Astrocyte (in vitro differentiated cells and primary cell): ENCODE data around the gene ARHGAP12. TPM values are rescaled to one million over a fixed set of nuclear protein-coding genes. Genes with fewer than 3 reads are reported as not detected.

ENCODE experiments used
- DNase-seq: peaks from one replicate; pipeline ENCODE4 v3.0.0-alpha.2; 2010; ENCODE audit warnings: low read depth
- FAIRE-seq: peaks from 2 replicates; lab custom pipeline; 2011; peaks lifted over from hg19 to GRCh38; lab: Jason Lieb, UNC
- H2AFZ ChIP-seq: 2 replicates; pipeline ENCODE4 v1.6.0; 2012; ENCODE audit warnings: low read depth, low read length, inconsistent platforms
- H3K27ac ChIP-seq: 2 replicates; pipeline ENCODE4 v1.5.1; 2011; ENCODE audit warnings: low read depth, low read length, inconsistent platforms
- H3K27me3 ChIP-seq: 2 replicates; pipeline ENCODE4 v1.6.0; 2011; ENCODE audit warnings: low read length, inconsistent platforms; ENCODE audit not compliant: insufficient read depth
- H3K36me3 ChIP-seq: 2 replicates; pipeline ENCODE4 v1.5.1; 2011; ENCODE audit warnings: low read length, inconsistent platforms; ENCODE audit not compliant: insufficient read depth
- H3K4me1 ChIP-seq: 2 replicates; pipeline ENCODE4 v1.5.1; 2011; ENCODE audit warnings: low read length, inconsistent platforms; ENCODE audit not compliant: insufficient read depth
- H3K4me2 ChIP-seq: 2 replicates; pipeline ENCODE4 v1.6.0; 2012; ENCODE audit warnings: low read length, inconsistent platforms
- H3K4me3 ChIP-seq: 2 replicates; pipeline ENCODE4 v1.5.1; 2011; ENCODE audit warnings: low read depth, mild to moderate bottlenecking, low read length, inconsistent platforms; ENCODE audit not compliant: insufficient read depth
- H3K79me2 ChIP-seq: 2 replicates; pipeline ENCODE4 v1.6.0; 2012; ENCODE audit warnings: mild to moderate bottlenecking, low read length, inconsistent platforms; ENCODE audit not compliant: insufficient read depth
- H3K9ac ChIP-seq: 2 replicates; pipeline ENCODE4 v1.6.0; 2012; ENCODE audit warnings: mild to moderate bottlenecking, low read length, inconsistent platforms
- H3K9me3 ChIP-seq: 2 replicates; pipeline ENCODE4 v1.5.1; 2012; ENCODE audit warnings: low read depth, mild to moderate bottlenecking, low read length, inconsistent platforms; ENCODE audit not compliant: insufficient read depth
- H4K20me1 ChIP-seq: 2 replicates; pipeline ENCODE4 v1.6.0; 2012; ENCODE audit warnings: low read length, inconsistent platforms; ENCODE audit not compliant: insufficient read depth
- H3K27ac Mint-ChIP-seq: one replicate; pipeline ENCODE4 v1.8.0; 2021; ENCODE audit warnings: mild to moderate bottlenecking, mixed read lengths; ENCODE audit not compliant: unreplicated experiment
- H3K27me3 Mint-ChIP-seq: one replicate; pipeline ENCODE4 v1.8.0; 2021; ENCODE audit warnings: low read depth, mixed read lengths; ENCODE audit not compliant: unreplicated experiment
- H3K36me3 Mint-ChIP-seq: one replicate; pipeline ENCODE4 v1.8.0; 2021; ENCODE audit warnings: low read depth, mixed read lengths; ENCODE audit not compliant: unreplicated experiment
- H3K4me1 Mint-ChIP-seq: one replicate; pipeline ENCODE4 v1.8.0; 2021; ENCODE audit warnings: low read depth, mixed read lengths; ENCODE audit not compliant: unreplicated experiment
- H3K4me3 Mint-ChIP-seq: one replicate; pipeline ENCODE4 v1.8.0; 2021; ENCODE audit warnings: mild to moderate bottlenecking, moderate library complexity, mixed read lengths; ENCODE audit not compliant: unreplicated experiment
- H3K9me3 Mint-ChIP-seq: one replicate; pipeline ENCODE4 v1.8.0; 2021; ENCODE audit warnings: mild to moderate bottlenecking, mixed read lengths; ENCODE audit not compliant: unreplicated experiment
- CTCF ChIP-seq: IDR thresholded peaks from 2 replicates; pipeline ENCODE4 v1.5.1; 2011; ENCODE audit warnings: low read depth, mild to moderate bottlenecking, inconsistent platforms, low read length, moderate library complexity; ENCODE audit not compliant: insufficient read depth
- EZH2 ChIP-seq: IDR thresholded peaks from 2 replicates; pipeline ENCODE4 v1.6.1; 2012; ENCODE audit warnings: mild to moderate bottlenecking, low read length, inconsistent platforms; ENCODE audit not compliant: insufficient read depth
- total RNA-seq: library from RNA; stranded (reverse); gene quantifications from 2 replicates; pipeline ENCODE4 v1.2.1, GENCODE V29; 2021

The ARHGAP12 gene
- total RNA-seq, 1 donor from 2014 or later: 24.9 TPM

DNA sequence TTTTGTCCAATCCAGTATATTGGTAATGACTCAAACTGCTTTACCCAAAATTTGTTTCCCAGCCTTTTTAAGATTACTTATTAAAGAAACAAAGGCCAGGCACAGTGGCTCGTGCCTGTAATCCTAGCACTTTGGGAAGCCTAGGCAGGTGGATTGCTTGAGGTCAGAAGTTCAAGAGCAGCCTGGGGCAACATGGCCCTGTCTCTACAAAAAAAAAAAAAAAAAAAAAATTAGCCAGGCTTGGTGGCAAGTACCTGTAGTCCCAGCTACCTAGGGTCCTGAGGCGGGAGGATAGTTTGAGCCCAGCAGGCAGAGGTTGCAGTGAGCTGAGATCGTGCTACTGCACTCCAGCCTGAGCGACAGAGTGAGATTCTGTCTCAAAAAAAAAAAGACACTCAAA is 7.0 kb upstream of the ARHGAP12 start:
- Mint-ChIP-seq H3K4me3 (no peak overlapping the region), H3K36me3 (no peaks in the 10 kb centered on the region), H3K4me1 (peaks cover 14% of the 10 kb centered on the region), H3K27me3 (no peaks in the 10 kb centered on the region), H3K9me3 (no peaks in the 10 kb centered on the region), H3K27ac (no peak overlapping the region)
- FAIRE-seq (no peak), DNase-seq (no peak)
- TF ChIP-seq EZH2: no peak
- no peak for TF ChIP-seq CTCF
- H3K9ac ChIP-seq: no peak overlapping the region
- H3K4me2 ChIP-seq: no peak overlapping the region
- H3K36me3 ChIP-seq: no peaks in the 10 kb centered on the region
- no peak overlapping the region for H2AFZ ChIP-seq
- no peaks in the 10 kb centered on the region for H3K79me2 ChIP-seq
- H3K27ac ChIP-seq: no peak overlapping the region
- H3K4me3 ChIP-seq: no peak overlapping the region
- no peaks in the 10 kb centered on the region for H3K27me3 ChIP-seq
- no peaks in the 10 kb centered on the region for H4K20me1 ChIP-seq
- peaks cover 13% of the 10 kb centered on the region for H3K4me1 ChIP-seq
- H3K9me3 ChIP-seq: no peaks in the 10 kb centered on the region

- no peaks in the 10 kb centered on the region for H3K9me3 Mint-ChIP-seq
- H3K4me1 Mint-ChIP-seq: peaks cover 11% of the 10 kb centered on the region
- H3K9ac ChIP-seq: no peak overlapping the region
- H3K4me3 ChIP-seq: no peak overlapping the region
- no peak for TF ChIP-seq CTCF
- TF ChIP-seq EZH2: no peak
- H3K27ac ChIP-seq: no peak overlapping the region
- peaks cover 1% of the 10 kb centered on the region for H4K20me1 ChIP-seq
- no peaks in the 10 kb centered on the region for H3K9me3 ChIP-seq
- no peak for DNase-seq
- no peak overlapping the region for H2AFZ ChIP-seq
- H3K36me3 ChIP-seq: no peaks in the 10 kb centered on the region
- H3K27ac Mint-ChIP-seq: no peak overlapping the region
- no peaks in the 10 kb centered on the region for H3K36me3 Mint-ChIP-seq
- H3K79me2 ChIP-seq: peaks cover 8% of the 10 kb centered on the region
- no peak for FAIRE-seq
- H3K4me2 ChIP-seq: no peak overlapping the region
- H3K4me3 Mint-ChIP-seq: no peak overlapping the region
- no peaks in the 10 kb centered on the region for H3K27me3 ChIP-seq
- peaks cover 10% of the 10 kb centered on the region for H3K4me1 ChIP-seq
- no peaks in the 10 kb centered on the region for H3K27me3 Mint-ChIP-seq
Observed at GRCh38 chr10:31932838-31933237, 4.2 kb upstream of the ARHGAP12 start.

DNA sequence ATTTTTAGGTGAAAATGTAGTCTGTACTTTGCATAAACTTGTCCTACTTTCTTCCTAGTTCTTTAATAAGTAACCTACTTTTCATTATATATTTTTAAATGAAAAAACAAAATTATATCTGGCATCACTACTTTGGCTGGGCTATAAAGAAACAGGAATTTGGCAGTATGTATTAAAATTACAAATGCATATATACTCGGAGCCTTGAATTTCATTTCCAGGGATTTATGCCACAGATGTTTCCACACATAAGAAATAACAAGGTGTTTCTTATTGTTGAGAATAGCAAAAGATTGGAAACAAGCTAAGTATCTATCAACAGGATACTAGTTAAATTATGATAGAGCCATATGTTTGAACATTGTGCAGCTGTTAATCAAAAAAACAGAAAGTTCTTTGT is 2.2 kb upstream of the ARHGAP12 start:
- H3K9me3 Mint-ChIP-seq: no peaks in the 10 kb centered on the region
- no peak overlapping the region for H3K4me3 Mint-ChIP-seq
- H3K4me2 ChIP-seq: peak overlapping the region; percentile 96
- no peaks in the 10 kb centered on the region for H3K36me3 Mint-ChIP-seq
- DNase-seq: no peak
- no peak overlapping the region for H3K27ac Mint-ChIP-seq
- no peak overlapping the region for H3K4me3 ChIP-seq
- no peak for FAIRE-seq
- H3K27me3 Mint-ChIP-seq: no peaks in the 10 kb centered on the region
- H3K9ac ChIP-seq: no peak overlapping the region
- no peaks in the 10 kb centered on the region for H3K9me3 ChIP-seq
- peaks cover 17% of the 10 kb centered on the region for H4K20me1 ChIP-seq
- TF ChIP-seq EZH2 (no peak), CTCF (no peak)
- no peaks in the 10 kb centered on the region for H3K36me3 ChIP-seq
- H3K4me1 Mint-ChIP-seq: peaks cover 14% of the 10 kb centered on the region
- H3K4me1 ChIP-seq: peaks cover 17% of the 10 kb centered on the region
- H2AFZ ChIP-seq: no peak overlapping the region
- peaks cover 27% of the 10 kb centered on the region for H3K79me2 ChIP-seq
- H3K27me3 ChIP-seq: no peaks in the 10 kb centered on the region
- no peak overlapping the region for H3K27ac ChIP-seq
